ENCODE data around the gene TTC22. TPM values are rescaled to one million over a fixed set of nuclear protein-coding genes. Genes with fewer than 3 reads are reported as not detected.

TTC22 gene
- not detected in 2 replicates for total RNA-seq

DNA sequence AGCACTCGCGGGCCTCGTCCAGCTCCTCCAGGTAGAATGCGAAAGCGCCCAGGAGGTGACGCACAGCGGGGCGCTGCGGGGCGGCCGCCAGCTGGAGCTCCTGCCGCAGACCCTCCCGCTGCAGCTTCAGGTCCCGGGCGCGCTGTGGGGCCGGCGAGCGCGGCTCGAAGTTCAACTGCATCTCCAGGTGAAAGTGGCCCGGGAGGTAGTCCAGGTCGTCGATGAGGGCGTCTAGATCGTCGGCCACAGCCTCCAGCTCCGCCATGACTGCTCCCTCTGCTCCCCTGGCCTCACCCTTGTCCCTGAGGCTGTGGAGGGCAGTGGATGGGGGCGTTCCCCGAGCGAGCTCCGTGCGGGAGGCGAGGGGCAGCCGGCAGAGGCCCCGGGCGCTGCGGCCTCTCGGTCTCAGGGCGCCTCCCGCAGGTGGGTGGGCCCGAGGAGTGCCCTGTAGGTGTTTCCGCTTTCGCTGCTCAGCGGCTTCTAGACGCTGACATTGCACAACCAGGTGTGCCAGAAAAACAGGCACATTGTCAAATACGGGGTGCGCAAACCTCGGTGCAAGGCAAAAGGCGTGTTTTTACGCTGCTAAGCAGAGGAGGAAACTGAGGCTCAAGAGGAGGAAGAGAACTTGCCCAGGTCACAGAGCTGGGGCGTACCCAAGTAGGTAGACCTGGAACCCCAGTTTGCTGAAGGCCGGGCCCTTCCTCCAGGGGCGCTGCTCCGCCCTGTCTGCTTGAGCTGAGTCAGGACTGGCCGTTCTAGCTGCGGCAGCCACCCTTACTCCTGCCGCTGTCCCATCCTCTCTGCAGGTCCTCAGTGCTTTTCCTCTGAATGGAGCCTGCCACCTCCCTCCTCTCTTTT lies at the start of gene TTC22:
TSS of gene TTC22 (minus strand) at position 425 of the 861 bp plus-strand sequence. CDS start at position 265, 160 bp downstream.

GRCh38 chr1:54764133-54764921 lies 36.8 kb downstream of the TTC22 start, which contains the start of gene PARS2:
Gene PARS2, minus strand, starts transcription at chr1:54764523. Its CDS starts 5,362 bp downstream, at chr1:54759161.

Other genes with a start within 250 kb of the TTC22 start
- gene FAM151A, start 177.8 kb downstream of the TTC22 start, total RNA-seq, result not detected in 2 replicates
- under 0.01 and 0.10 TPM in 2 replicates for gene MROH7, start 159.5 kb downstream of the TTC22 start, total RNA-seq
- gene TTC4, start 85.5 kb downstream of the TTC22 start, total RNA-seq, result 21.9 and 27.8 TPM in 2 replicates
- gene PARS2, start 36.8 kb downstream of the TTC22 start, total RNA-seq, result 3.3 and 4.6 TPM in 2 replicates
- gene DHCR24, start 85.9 kb upstream of the TTC22 start, total RNA-seq, result 56.2 and 188 TPM in 2 replicates
- not detected in 2 replicates for gene TMEM61, start 179.3 kb upstream of the TTC22 start, total RNA-seq
- not detected in 2 replicates for gene BSND, start 197.6 kb upstream of the TTC22 start, total RNA-seq
- gene PCSK9, start 238.2 kb upstream of the TTC22 start, total RNA-seq, result 0.10 TPM in 1 of 2 replicates, not detected in the other

All from vein endothelial cell (primary cell).